HepG2 (cell line): ENCODE measurements around the gene PIM3. TPM values are rescaled to one million over a fixed set of nuclear protein-coding genes. Genes with fewer than 3 reads are reported as not detected.

Experiments used
- DZIP1 ChIP-seq: sonication (generic); formaldehyde crosslinking; IDR thresholded peaks from 2 replicates; pipeline ENCODE4 v1.5.0; 2020; ENCODE audit warnings: mild to moderate bottlenecking, missing genetic modification reagents
- HNRNPH1 ChIP-seq: fragments of 200-400 bp; formaldehyde crosslinking; optimal IDR thresholded peaks from 2 replicates; pipeline ENCODE3; 2017; ENCODE audit warnings: mild to moderate bottlenecking, low read depth, low read length
- KAT7 ChIP-seq: IDR thresholded peaks from 2 replicates; pipeline ENCODE4 v1.6.1; 2018; ENCODE audit warnings: borderline replicate concordance, missing compliant biosample characterization
- MAZ ChIP-seq, 2 experiments: sonication (generic) in 1 of 2; formaldehyde crosslinking in 1 of 2; IDR thresholded peaks; 2 replicates each; pipeline versions ENCODE4 v1.5.0 to v1.6.1; 2012 to 2020; ENCODE audit warnings: low read depth in 2 of 2, mild to moderate bottlenecking in 2 of 2, borderline replicate concordance in 1 of 2, improper control_type of control experiment in 1 of 2, low read length in 1 of 2, missing genetic modification reagents in 1 of 2, moderate library complexity in 1 of 2
- PRDM15 ChIP-seq: sonication (generic); formaldehyde crosslinking; IDR thresholded peaks from 2 replicates; pipeline ENCODE4 v1.4.0; 2020; ENCODE audit warnings: missing genetic modification reagents
- TIGD3 ChIP-seq: sonication (generic); formaldehyde crosslinking; IDR thresholded peaks from 2 replicates; pipeline ENCODE4 v1.5.1; 2020; ENCODE audit warnings: mild to moderate bottlenecking, missing genetic modification reagents, borderline replicate concordance
- polyA plus RNA-seq, 8 experiments: library from polyadenylated mRNA; depleted of rRNA in 3 of 8; stranded (reverse) in 7 of 8; unstranded in 1 of 8; fragments of >200 nt; fragmentation: Illumina TruSeq in 4 of 8; extraction: Trizol in 4 of 8; gene quantifications; 2 replicates each; pipeline versions ENCODE4 v1.2.1 to v1.2.3, GENCODE V29; 2011 to 2016; ENCODE audit warnings: low read depth in 4 of 8, missing spikeins in 1 of 8, mixed read lengths in 1 of 8; ENCODE audit not compliant: insufficient read depth in 1 of 8
- total RNA-seq, 5 experiments: library from RNA; depleted of rRNA; stranded (reverse); fragments of >200 nt; fragmentation: Illumina TruSeq; extraction: Trizol; gene quantifications; 2 replicates each; pipeline ENCODE4 v1.2.3, GENCODE V29; 2016; ENCODE audit warnings: low read depth in 1 of 5
- TF ChIP-seq, protein P1 (sequence below), 2 experiments: fragments of 450-650 bp in 1 of 2; sonication (generic) in 1 of 2; formaldehyde crosslinking in 1 of 2; IDR thresholded peaks; 2 replicates each; pipeline versions ENCODE4 v1.6.1 to v1.8.0; 2016 to 2022; ENCODE audit warnings: antibody characterized with exemption in 1 of 2, mild to moderate bottlenecking in 1 of 2, missing genetic modification reagents in 1 of 2

PIM3 gene
- total and polyA plus RNA-seq, 2 of the 13 experiments (the other 11 are each of a cell fraction or from before 2014, with no cell fraction given) = 21.6 to 31.2 TPM

DNA sequence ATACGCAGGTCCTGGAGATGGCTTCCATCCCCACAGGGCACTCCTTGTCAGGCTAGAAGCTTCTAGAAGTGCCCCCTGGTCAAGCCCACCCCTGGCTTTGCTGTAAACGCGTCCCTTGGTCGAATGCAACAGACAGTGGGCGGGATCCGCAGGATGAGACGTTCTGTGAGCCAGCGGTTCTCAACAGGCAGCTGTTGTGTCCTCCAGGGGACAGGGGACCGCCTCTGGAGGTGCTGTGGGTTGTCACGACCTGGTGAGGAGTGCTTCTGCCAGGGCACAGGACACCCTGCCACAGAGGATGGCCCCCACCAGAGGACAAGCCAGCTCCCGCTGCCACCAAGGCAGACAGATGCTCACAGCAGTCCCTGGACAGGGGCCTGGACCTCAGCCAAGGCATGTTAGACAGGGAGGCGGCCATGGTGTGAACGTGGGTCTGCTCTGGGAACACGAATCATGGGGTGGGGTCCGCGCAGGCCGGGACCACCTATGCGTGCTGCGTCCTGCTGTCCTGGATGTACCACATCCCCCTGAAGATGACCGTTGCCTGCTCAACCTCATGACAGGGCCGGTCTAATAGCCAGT is 30.5 kb upstream of the PIM3 start (continued):
- TF ChIP-seq, protein P1, sequence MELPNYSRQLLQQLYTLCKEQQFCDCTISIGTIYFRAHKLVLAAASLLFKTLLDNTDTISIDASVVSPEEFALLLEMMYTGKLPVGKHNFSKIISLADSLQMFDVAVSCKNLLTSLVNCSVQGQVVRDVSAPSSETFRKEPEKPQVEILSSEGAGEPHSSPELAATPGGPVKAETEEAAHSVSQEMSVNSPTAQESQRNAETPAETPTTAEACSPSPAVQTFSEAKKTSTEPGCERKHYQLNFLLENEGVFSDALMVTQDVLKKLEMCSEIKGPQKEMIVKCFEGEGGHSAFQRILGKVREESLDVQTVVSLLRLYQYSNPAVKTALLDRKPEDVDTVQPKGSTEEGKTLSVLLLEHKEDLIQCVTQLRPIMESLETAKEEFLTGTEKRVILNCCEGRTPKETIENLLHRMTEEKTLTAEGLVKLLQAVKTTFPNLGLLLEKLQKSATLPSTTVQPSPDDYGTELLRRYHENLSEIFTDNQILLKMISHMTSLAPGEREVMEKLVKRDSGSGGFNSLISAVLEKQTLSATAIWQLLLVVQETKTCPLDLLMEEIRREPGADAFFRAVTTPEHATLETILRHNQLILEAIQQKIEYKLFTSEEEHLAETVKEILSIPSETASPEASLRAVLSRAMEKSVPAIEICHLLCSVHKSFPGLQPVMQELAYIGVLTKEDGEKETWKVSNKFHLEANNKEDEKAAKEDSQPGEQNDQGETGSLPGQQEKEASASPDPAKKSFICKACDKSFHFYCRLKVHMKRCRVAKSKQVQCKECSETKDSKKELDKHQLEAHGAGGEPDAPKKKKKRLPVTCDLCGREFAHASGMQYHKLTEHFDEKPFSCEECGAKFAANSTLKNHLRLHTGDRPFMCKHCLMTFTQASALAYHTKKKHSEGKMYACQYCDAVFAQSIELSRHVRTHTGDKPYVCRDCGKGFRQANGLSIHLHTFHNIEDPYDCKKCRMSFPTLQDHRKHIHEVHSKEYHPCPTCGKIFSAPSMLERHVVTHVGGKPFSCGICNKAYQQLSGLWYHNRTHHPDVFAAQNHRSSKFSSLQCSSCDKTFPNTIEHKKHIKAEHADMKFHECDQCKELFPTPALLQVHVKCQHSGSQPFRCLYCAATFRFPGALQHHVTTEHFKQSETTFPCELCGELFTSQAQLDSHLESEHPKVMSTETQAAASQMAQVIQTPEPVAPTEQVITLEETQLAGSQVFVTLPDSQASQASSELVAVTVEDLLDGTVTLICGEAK (IDR thresholded peaks at IDR 0.05) = no peak
- TF ChIP-seq, protein P1 (CRISPR knock-in tag; IDR thresholded peaks at IDR 0.05) = 0 out of 2 replicates have a peak, but pooled peaks have one; percentile 4
- TF ChIP-seq PRDM15 (CRISPR knock-in tag) = no peak
- TF ChIP-seq TIGD3 = no peak
- no peak for TF ChIP-seq MAZ (IDR thresholded peaks at IDR 0.05; ENCODE audit: borderline replicate concordance, low read depth, low read length)
- TF ChIP-seq MAZ (CRISPR knock-in tag; IDR thresholded peaks at IDR 0.05; ENCODE audit: low read depth) = 0 out of 2 replicates have a peak, but pooled peaks have one; percentile 5
- no peak for TF ChIP-seq HNRNPH1
- no peak for TF ChIP-seq KAT7 (CRISPR knock-in tag)
- no peak for TF ChIP-seq DZIP1 (CRISPR knock-in tag)
